Measurements from ENCODE around the gene TNFSF13. TPM values are rescaled to one million over a fixed set of nuclear protein-coding genes. Genes with fewer than 3 reads are reported as not detected.
A peak's percentile ranks its signal among the peaks of the same experiment; 100 is the strongest.

The TNFSF13 gene
- total and polyA plus RNA-seq, 2 of the 4 experiments (the other 2 are of a cell fraction): 1.3 TPM; not detected in 1

DNA sequence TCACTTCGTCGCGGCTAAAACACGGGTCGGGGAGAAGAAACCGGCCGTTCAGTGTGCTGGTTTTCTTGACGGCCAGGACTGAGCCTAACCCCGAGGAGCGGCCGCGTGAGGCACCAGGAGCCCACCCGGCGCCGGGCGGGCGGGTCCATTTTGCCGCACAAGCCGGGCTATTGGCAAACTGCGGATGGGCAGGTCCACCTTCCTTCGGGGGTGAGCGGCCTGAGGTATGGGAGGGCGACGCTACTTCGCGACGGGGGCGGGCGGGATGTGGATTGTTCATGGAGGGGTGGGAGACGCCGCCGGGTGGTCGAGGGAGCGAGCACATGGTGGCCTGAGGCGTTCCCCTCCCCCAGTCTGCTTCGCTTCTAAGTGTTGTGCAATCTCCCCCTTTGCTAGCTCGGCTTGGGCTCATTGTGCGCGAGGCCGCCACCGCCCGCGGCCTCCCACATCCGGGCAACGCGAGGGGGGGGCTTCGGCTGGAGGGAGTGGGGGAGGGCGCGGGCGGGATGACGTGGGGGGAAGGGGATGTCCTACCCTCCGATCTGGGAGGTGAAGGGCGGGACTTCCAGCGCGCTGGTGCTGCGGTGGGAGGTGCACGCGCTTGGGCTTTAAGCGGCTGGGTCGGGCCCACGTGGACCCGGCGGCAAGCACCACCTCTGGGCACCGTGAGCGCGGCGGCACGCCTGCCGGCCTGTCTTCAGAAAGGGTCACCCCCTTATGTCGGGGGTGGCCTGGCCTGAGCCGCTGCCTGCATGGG is 15.0 kb downstream of the TNFSF13 start (continued):
- TF ChIP-seq CHD1 (IDR thresholded peaks at IDR 0.05; ENCODE audit: low read depth, low read length) (no peak), CEBPB (IDR thresholded peaks at IDR 0.05; ENCODE audit: low read depth, low read length) (peak; percentile 99), MAZ (IDR thresholded peaks at IDR 0.05; ENCODE audit: borderline replicate concordance, low read depth, low read length) (peak; percentile 98)

DNA sequence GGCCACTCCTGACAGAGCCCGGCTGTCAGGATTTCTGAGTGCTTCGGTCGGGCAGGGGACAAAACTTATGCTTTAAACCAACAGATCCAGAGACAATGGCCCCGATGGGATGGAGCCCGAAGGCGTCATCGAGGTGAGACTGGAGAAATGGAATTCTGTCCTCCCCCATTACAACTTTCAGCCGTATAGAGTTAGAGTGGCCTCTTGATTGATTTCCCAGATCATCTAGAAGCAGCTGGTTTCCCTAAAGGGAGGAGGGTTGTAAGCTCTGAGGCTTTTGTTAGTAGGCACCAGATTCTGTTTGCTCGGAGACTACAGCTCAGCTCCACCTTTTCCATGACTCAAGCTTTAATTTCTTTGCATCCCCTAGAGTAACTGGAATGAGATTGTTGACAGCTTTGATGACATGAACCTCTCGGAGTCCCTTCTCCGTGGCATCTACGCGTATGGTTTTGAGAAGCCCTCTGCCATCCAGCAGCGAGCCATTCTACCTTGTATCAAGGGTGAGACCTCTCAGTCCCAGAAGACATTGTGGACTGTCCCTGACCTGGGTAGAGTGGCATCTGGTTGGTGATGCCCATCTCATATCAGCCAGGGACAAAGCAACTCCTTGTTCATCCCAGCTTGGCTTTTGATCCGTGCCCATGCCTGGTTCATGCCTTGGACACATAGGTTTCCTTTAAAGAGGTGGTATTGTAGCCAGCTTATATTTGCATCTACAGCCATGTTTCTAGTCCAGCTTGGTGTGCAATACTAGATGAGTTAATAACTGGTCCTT is 15.8 kb downstream of the TNFSF13 start:
- H4K20me1 ChIP-seq (ENCODE audit: insufficient read depth, low read length): peaks cover 67% of the 10 kb centered on the region
- H3K4me3 ChIP-seq (ENCODE audit: insufficient read depth, low read depth, low read length): peak overlapping the region; percentile 77
- TF ChIP-seq MAZ (IDR thresholded peaks at IDR 0.05; ENCODE audit: borderline replicate concordance, low read depth, low read length) (no peak), BHLHE40 (IDR thresholded peaks at IDR 0.05; ENCODE audit: low read depth, low read length) (no peak), RCOR1 (IDR thresholded peaks at IDR 0.05; ENCODE audit: insufficient replicate concordance, low read length) (no peak), MXI1 (IDR thresholded peaks at IDR 0.05; ENCODE audit: borderline replicate concordance, low read depth, low read length) (no peak), NFE2L2 (IDR thresholded peaks at IDR 0.05; ENCODE audit: low read depth, low read length) (no peak)
- TF ChIP-seq, protein P1, sequence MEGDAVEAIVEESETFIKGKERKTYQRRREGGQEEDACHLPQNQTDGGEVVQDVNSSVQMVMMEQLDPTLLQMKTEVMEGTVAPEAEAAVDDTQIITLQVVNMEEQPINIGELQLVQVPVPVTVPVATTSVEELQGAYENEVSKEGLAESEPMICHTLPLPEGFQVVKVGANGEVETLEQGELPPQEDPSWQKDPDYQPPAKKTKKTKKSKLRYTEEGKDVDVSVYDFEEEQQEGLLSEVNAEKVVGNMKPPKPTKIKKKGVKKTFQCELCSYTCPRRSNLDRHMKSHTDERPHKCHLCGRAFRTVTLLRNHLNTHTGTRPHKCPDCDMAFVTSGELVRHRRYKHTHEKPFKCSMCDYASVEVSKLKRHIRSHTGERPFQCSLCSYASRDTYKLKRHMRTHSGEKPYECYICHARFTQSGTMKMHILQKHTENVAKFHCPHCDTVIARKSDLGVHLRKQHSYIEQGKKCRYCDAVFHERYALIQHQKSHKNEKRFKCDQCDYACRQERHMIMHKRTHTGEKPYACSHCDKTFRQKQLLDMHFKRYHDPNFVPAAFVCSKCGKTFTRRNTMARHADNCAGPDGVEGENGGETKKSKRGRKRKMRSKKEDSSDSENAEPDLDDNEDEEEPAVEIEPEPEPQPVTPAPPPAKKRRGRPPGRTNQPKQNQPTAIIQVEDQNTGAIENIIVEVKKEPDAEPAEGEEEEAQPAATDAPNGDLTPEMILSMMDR (conservative IDR thresholded peaks at IDR 0.05; ENCODE audit: low read depth, low read length): no peak
- TF ChIP-seq, protein P2, sequence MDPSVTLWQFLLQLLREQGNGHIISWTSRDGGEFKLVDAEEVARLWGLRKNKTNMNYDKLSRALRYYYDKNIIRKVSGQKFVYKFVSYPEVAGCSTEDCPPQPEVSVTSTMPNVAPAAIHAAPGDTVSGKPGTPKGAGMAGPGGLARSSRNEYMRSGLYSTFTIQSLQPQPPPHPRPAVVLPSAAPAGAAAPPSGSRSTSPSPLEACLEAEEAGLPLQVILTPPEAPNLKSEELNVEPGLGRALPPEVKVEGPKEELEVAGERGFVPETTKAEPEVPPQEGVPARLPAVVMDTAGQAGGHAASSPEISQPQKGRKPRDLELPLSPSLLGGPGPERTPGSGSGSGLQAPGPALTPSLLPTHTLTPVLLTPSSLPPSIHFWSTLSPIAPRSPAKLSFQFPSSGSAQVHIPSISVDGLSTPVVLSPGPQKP (IDR thresholded peaks at IDR 0.05; ENCODE audit: borderline replicate concordance, low read depth, low read length): no peak

More for the DNA sequence above, 15.8 kb downstream of the TNFSF13 start:
- peak overlapping the region; percentile 83 for H3K4me2 ChIP-seq (ENCODE audit: low read depth, low read length)
- CTCF ChIA-PET: interaction anchor here (0.7 to 2.2 kb wide), 4 partner anchors 14 to 60 kb away, joined by 3 to 9 read pairs (median 4); no protein-coding TSS in a partner anchor
- no peak overlapping the region for H3K4ac ChIP-seq (ENCODE audit: low read depth, low read length)
- H2AK5ac ChIP-seq (ENCODE audit: low read depth, low read length): 0 out of 2 replicates have a peak overlapping the region, but pooled peaks have one; percentile 11
- DNase-seq (peak; percentile 28), ATAC-seq (ENCODE audit: low read depth) (no peak)
- no TSS peak for BruUV-seq (replicated peaks)
- H3K36me3 ChIP-seq (ENCODE audit: control insufficient read depth, insufficient read depth, low read length): peaks cover 68% of the 10 kb centered on the region
- peaks cover 9 to 68% of the 10 kb centered on the region in 2 experiments; a peak in 3 of 4 replicates for H3K79me1 ChIP-seq (ENCODE audit: low read depth in 1 of 2, low read length in 2 of 2)
- no peak overlapping the region for H2BK15ac ChIP-seq (ENCODE audit: low read depth, low read length)
- H3K14ac ChIP-seq (replicated peaks; ENCODE audit: low read depth, low read length): peak overlapping the region; percentile 28; the same call in 1 of the 2 replicates
- H3K9me3 ChIP-seq (ENCODE audit: control insufficient read depth, insufficient read depth, low read length): no peaks in the 10 kb centered on the region
- H3K9me1 ChIP-seq (ENCODE audit: insufficient read depth, low read length): peaks cover 9% of the 10 kb centered on the region; the same call in 1 of the 2 replicates
- H2AFZ ChIP-seq (replicated peaks; ENCODE audit: low read length, poor library complexity): no peak overlapping the region
- H2BK120ac ChIP-seq (ENCODE audit: low read depth, low read length): no peak overlapping the region
- H3K27me3 ChIP-seq (ENCODE audit: control insufficient read depth, insufficient read depth, low read length): no peaks in the 10 kb centered on the region
- in situ Hi-C loops (cut with MboI; ENCODE audit: low sequenced_read_pairs) (no loop called here), dilution Hi-C loops (cut with HindIII; ENCODE audit: low sequenced_read_pairs, unreplicated experiment) (no loop called here), intact Hi-C loops (cut with micrococcal nuclease) (loop anchor here (5.0 kb wide), 1 partner anchor 268 kb away; no protein-coding TSS in a partner anchor)
- no peak overlapping the region for H4K91ac ChIP-seq (ENCODE audit: insufficient read depth, low read depth, low read length)
- H3K23ac ChIP-seq (ENCODE audit: low read depth, low read length): peak overlapping the region; percentile 74
- H4K8ac ChIP-seq (ENCODE audit: low read depth in 2 of 2, low read length in 2 of 2): no peak overlapping the region
- H2AK9ac ChIP-seq (replicated peaks; ENCODE audit: low read depth, low read length, poor library complexity): no peak overlapping the region
- H3K4me1 ChIP-seq (ENCODE audit: control insufficient read depth, insufficient read depth, low read length): peaks cover 12% of the 10 kb centered on the region
- H2BK20ac ChIP-seq (ENCODE audit: low read depth, low read length): no peak overlapping the region
- peak overlapping the region; percentile 19 for H3K27ac ChIP-seq (ENCODE audit: insufficient read depth, low read length)
- H3K56ac ChIP-seq (ENCODE audit: extremely low read depth, insufficient read depth, low read length): peak overlapping the region; percentile 46; the same call in 1 of the 2 replicates
- H3K9ac ChIP-seq (ENCODE audit: low read depth, low read length): peak overlapping the region; percentile 50
- no peak overlapping the region for H3K18ac ChIP-seq (ENCODE audit: low read depth, low read length)
- no CpG with 5 or more reads among the region's 15 CpGs for WGBS, 2 experiments (ENCODE audit: extremely low coverage in 2 of 2, insufficient read length in 1 of 2)
- POLR2A ChIA-PET (ENCODE audit: unreplicated experiment): interaction anchor here (0.6 to 2.2 kb wide), 2 partner anchors 9 to 10 kb away, joined by 3 to 12 read pairs; partner anchors contain the start of gene MPDU1
- no peak overlapping the region for H4K5ac ChIP-seq (ENCODE audit: low read depth, low read length)
- no peak overlapping the region for H2BK5ac ChIP-seq (ENCODE audit: low read depth, low read length, poor library complexity, severe bottlenecking)

All from IMR-90 (cell line).